MM.1S (cell line): Measurements from ENCODE around the gene DRG2.

ENCODE experiments used
- EZH2 ChIP-seq: fragments of 300-600 bp; sonication (generic); optimal IDR thresholded peaks from 2 replicates; pipeline ENCODE3; 2017; ENCODE audit warnings: low read depth, mild to moderate bottlenecking, antibody characterized with exemption, low read length, mixed read lengths
- TF ChIP-seq, protein P1 (sequence below): fragments of 300-600 bp; sonication (generic); IDR thresholded peaks from 2 replicates; pipeline ENCODE4 v1.5.1; 2016; ENCODE audit warnings: antibody characterized with exemption, low read length, mixed read lengths

DNA sequence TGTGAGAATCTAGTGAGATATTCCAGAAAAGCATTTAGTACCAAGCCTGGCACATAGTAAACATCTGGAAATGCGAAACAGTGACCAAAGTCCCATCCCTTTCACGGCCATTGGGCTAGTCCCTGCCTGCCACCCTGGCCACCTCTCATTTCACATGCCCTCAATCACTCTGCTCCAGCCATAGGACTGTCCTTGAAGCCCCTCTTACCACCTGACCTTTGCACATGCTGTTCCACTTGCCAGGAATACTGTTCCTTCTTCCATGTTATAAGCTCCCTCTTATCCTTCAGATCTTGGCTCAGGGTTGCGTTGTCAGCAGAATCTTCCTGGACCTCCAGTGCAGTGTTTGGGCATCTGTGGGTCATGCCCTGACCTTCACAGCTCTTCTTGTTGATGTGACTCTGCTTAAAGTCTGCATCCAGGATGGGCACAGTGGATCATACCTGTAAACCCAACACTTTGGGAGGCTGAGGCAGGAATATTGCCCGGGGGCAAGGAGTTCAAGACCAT is 22.9 kb downstream of the DRG2 start:
- TF ChIP-seq, protein P1, sequence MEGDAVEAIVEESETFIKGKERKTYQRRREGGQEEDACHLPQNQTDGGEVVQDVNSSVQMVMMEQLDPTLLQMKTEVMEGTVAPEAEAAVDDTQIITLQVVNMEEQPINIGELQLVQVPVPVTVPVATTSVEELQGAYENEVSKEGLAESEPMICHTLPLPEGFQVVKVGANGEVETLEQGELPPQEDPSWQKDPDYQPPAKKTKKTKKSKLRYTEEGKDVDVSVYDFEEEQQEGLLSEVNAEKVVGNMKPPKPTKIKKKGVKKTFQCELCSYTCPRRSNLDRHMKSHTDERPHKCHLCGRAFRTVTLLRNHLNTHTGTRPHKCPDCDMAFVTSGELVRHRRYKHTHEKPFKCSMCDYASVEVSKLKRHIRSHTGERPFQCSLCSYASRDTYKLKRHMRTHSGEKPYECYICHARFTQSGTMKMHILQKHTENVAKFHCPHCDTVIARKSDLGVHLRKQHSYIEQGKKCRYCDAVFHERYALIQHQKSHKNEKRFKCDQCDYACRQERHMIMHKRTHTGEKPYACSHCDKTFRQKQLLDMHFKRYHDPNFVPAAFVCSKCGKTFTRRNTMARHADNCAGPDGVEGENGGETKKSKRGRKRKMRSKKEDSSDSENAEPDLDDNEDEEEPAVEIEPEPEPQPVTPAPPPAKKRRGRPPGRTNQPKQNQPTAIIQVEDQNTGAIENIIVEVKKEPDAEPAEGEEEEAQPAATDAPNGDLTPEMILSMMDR = no peak
- no peak for TF ChIP-seq EZH2
